Suprapubic skin (tissue), 4 donors: ENCODE measurements around the gene PAX9. TPM values are rescaled to one million over a fixed set of nuclear protein-coding genes. Genes with fewer than 3 reads are reported as not detected.

Source experiments
- DNase-seq, 2 donors: peaks; one replicate each; pipeline ENCODE4 v3.0.0-alpha.2; 2019; ENCODE audit warnings: low spot score in 2 of 2
- H3K27ac ChIP-seq: fragments of 200-600 bp; sonication (generic); one replicate; pipeline ENCODE4 v1.5.1; 2019
- H3K27me3 ChIP-seq: fragments of 200-600 bp; sonication (generic); one replicate; pipeline ENCODE4 v1.5.1; 2019
- H3K36me3 ChIP-seq: fragments of 200-600 bp; sonication (generic); one replicate; pipeline ENCODE4 v1.5.1; 2019
- H3K4me1 ChIP-seq: fragments of 200-600 bp; sonication (generic); one replicate; pipeline ENCODE4 v1.5.1; 2019
- H3K4me3 ChIP-seq: fragments of 200-600 bp; sonication (generic); one replicate; pipeline ENCODE4 v1.5.1; 2019; ENCODE audit warnings: mild to moderate bottlenecking
- H3K9me3 ChIP-seq: fragments of 200-600 bp; sonication (generic); one replicate; pipeline ENCODE4 v1.5.1; 2019
- CTCF ChIP-seq, 2 donors: fragments of 200-600 bp in 1 of 2; fragments of 450-650 bp in 1 of 2; sonication (generic) in 1 of 2; IDR thresholded peaks; one replicate each; pipeline ENCODE4 v1.5.1; 2016 to 2019; ENCODE audit warnings: antibody characterized with exemption in 2 of 2, mild to moderate bottlenecking in 1 of 2, moderate library complexity in 1 of 2
- EP300 ChIP-seq: sonication (generic); formaldehyde crosslinking; IDR thresholded peaks from one replicate; pipeline ENCODE4 v1.6.1; 2017; ENCODE audit warnings: antibody characterized with exemption
- POLR2A ChIP-seq, 2 donors: fragments of 450-650 bp; IDR thresholded peaks; one replicate each; pipeline ENCODE4 v1.6.1; 2017; ENCODE audit warnings: antibody characterized with exemption in 2 of 2, mild to moderate bottlenecking in 2 of 2, moderate library complexity in 2 of 2
- POLR2AphosphoS5 ChIP-seq, 3 donors: sonication (generic); formaldehyde crosslinking; IDR thresholded peaks; one replicate each; pipeline ENCODE4 v1.6.1; 2017; ENCODE audit warnings: antibody characterized with exemption in 3 of 3
- WGBS: methylation state at CpG from one replicate; pipeline ENCODE4 v1.1.5; 2018; 5-methylcytosine and 5-hydroxymethylcytosine counted together
- total RNA-seq, 4 donors: library from RNA; depleted of rRNA; stranded (reverse); fragments of >200 nt; gene quantifications; one replicate each; pipeline ENCODE4 v1.1.0, GENCODE V29; 2016

The PAX9 gene
- total RNA-seq, 4 donors from 2014 or later = 0.23 to 1.5 (median 0.96) TPM

GRCh38 chr14:36723530-36723929 lies 61.9 kb downstream of the PAX9 start:
- no peak for DNase-seq
- no peaks in the 10 kb centered on the region for H3K9me3 ChIP-seq
- H3K27ac ChIP-seq = no peak overlapping the region
- WGBS = 31% methylated on average over 2 of the region's 2 CpGs
- no peaks in the 10 kb centered on the region for H3K4me1 ChIP-seq
- H3K4me3 ChIP-seq = no peak overlapping the region
- no peaks in the 10 kb centered on the region for H3K27me3 ChIP-seq
- H3K36me3 ChIP-seq = no peaks in the 10 kb centered on the region
- TF ChIP-seq POLR2AphosphoS5 (IDR thresholded peaks at IDR 0.05) (no peak), POLR2A (IDR thresholded peaks at IDR 0.05) (no peak), EP300 (no peak), CTCF (IDR thresholded peaks at IDR 0.05) (no peak)

GRCh38 chr14:36724162-36724561 lies 62.5 kb downstream of the PAX9 start:
- Histone ChIP-seq H3K27me3 (no peaks in the 10 kb centered on the region), H3K4me3 (no peak overlapping the region), H3K9me3 (no peaks in the 10 kb centered on the region), H3K27ac (no peak overlapping the region), H3K4me1 (no peaks in the 10 kb centered on the region), H3K36me3 (no peaks in the 10 kb centered on the region)
- TF ChIP-seq CTCF (IDR thresholded peaks at IDR 0.05) = no peak
- TF ChIP-seq POLR2AphosphoS5 (IDR thresholded peaks at IDR 0.05) = no peak
- no peak for TF ChIP-seq POLR2A (IDR thresholded peaks at IDR 0.05)
- TF ChIP-seq EP300 = no peak
- DNase-seq = no peak

GRCh38 chr14:36726128-36726527 lies 64.5 kb downstream of the PAX9 start:
- Histone ChIP-seq H3K4me1 (no peaks in the 10 kb centered on the region), H3K27me3 (no peaks in the 10 kb centered on the region), H3K9me3 (no peaks in the 10 kb centered on the region), H3K27ac (no peak overlapping the region), H3K4me3 (no peak overlapping the region), H3K36me3 (no peaks in the 10 kb centered on the region)
- DNase-seq = no peak
- TF ChIP-seq POLR2A (IDR thresholded peaks at IDR 0.05) (no peak), POLR2AphosphoS5 (IDR thresholded peaks at IDR 0.05) (no peak), EP300 (no peak), CTCF (IDR thresholded peaks at IDR 0.05) (no peak)
- 89% methylated on average over 3 of the region's 3 CpGs for WGBS

Other genes with a start within 250 kb of the PAX9 start
- gene NKX2-1, start 141.6 kb upstream of the PAX9 start, total RNA-seq = not detected
- gene NKX2-8, start 79.2 kb upstream of the PAX9 start, total RNA-seq = under 1 TPM in 1 of 4 donors, not detected in 3; 0.51 TPM